Right lung (tissue), 5 donors: ENCODE data around the gene ARFGAP1. TPM values are rescaled to one million over a fixed set of nuclear protein-coding genes. Genes with fewer than 3 reads are reported as not detected.
A peak's percentile ranks its signal among the peaks of the same experiment; 100 is the strongest.

ENCODE experiments used
- DNase-seq, 2 donors: peaks; one replicate each; pipeline ENCODE4 v3.0.0-alpha.2; 2013
- polyA plus RNA-seq, 5 donors: library from polyadenylated mRNA; unstranded; fragments of 120-200 nt; gene quantifications; one replicate each; pipeline versions ENCODE4 v1.2.1 to v1.2.3, GENCODE V29; 2013; ENCODE audit warnings: inconsistent platforms in 1 of 5, low replicate concordance in 1 of 5; ENCODE audit not compliant: insufficient read length in 5 of 5, insufficient read depth in 1 of 5

Gene ARFGAP1
- polyA plus RNA-seq, 5 donors = 50.4 to 83.7 (median 64.2) TPM

- no peak for DNase-seq
Measured at GRCh38 chr20:63257629-63258028, 15.0 kb upstream of the ARFGAP1 start.

- DNase-seq = peak; percentile 62 to 65
Measured at GRCh38 chr20:63258781-63259180, 13.8 kb upstream of the ARFGAP1 start.

- DNase-seq = no peak
Measured at GRCh38 chr20:63259734-63260460, 12.7 kb upstream of the ARFGAP1 start.

- DNase-seq = no peak
Measured at GRCh38 chr20:63260521-63260920, 12.1 kb upstream of the ARFGAP1 start.

GRCh38 chr20:63261060-63261794, 11.4 kb upstream of the ARFGAP1 start:
- DNase-seq = peak; percentile 68 to 79

GRCh38 chr20:63261795-63262528, 10.7 kb upstream of the ARFGAP1 start:
- no peak for DNase-seq

GRCh38 chr20:63262836-63263235, 9.8 kb upstream of the ARFGAP1 start:
- DNase-seq = no peak

GRCh38 chr20:63264000-63264399, 8.6 kb upstream of the ARFGAP1 start:
- DNase-seq = no peak

- DNase-seq = no peak
Measured at GRCh38 chr20:63264519-63264918, 8.1 kb upstream of the ARFGAP1 start.

GRCh38 chr20:63265891-63266515, 6.6 kb upstream of the ARFGAP1 start:
- DNase-seq = peak in 1 of 2 donors; percentile 31

- DNase-seq = no peak
Measured at GRCh38 chr20:63267691-63268090, 4.9 kb upstream of the ARFGAP1 start.

- no peak for DNase-seq
Measured at GRCh38 chr20:63268256-63268655, 4.4 kb upstream of the ARFGAP1 start.

- DNase-seq = no peak
Measured at GRCh38 chr20:63268671-63269439, 3.8 kb upstream of the ARFGAP1 start.

GRCh38 chr20:63269724-63270123, 2.9 kb upstream of the ARFGAP1 start:
- no peak for DNase-seq

GRCh38 chr20:63270606-63271325, 1.8 kb upstream of the ARFGAP1 start:
- DNase-seq = no peak

GRCh38 chr20:63273059-63273579, 506 bp downstream of the ARFGAP1 start:
- no peak for DNase-seq

- no peak for DNase-seq
Measured at GRCh38 chr20:63273635-63274380, 1.2 kb downstream of the ARFGAP1 start.

GRCh38 chr20:63274381-63275228, 2.0 kb downstream of the ARFGAP1 start:
- no peak for DNase-seq

- DNase-seq = no peak
Measured at GRCh38 chr20:63275825-63276224, 3.2 kb downstream of the ARFGAP1 start.
